Measurements from ENCODE around the gene APOL3. TPM values are rescaled to one million over a fixed set of nuclear protein-coding genes. Genes with fewer than 3 reads are reported as not detected.

APOL3 gene
- total RNA-seq, 1 experiment from 2014 or later: not detected

DNA sequence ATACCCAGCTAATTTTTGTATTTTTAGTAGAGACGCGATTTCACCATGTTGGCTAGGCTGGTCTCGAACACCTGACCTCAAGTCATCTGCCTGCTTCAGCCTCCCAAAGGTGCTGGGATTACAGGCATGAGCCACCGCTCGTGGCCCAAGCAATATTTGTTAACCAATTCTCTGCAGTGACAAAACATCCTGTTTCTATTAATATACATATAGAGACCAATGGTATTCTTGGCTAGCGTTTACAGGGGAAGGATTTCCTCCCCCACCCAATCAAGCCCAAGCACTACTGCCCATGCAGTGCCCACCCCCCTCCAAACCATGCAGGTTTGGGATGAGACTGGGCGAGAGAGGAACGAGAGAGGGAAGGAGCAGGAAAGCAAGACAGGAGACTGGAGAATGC is 53.1 kb downstream of the APOL3 start:
- no peak overlapping the region for H4K91ac ChIP-seq (ENCODE audit: insufficient read length, low read depth, low read length)
- no CpG with 5 or more reads among the region's 8 CpGs for WGBS (ENCODE audit: extremely low coverage, insufficient read length, low lambda C conversion rate)
- H3K14ac ChIP-seq (ENCODE audit: insufficient read depth, low read length): no peak overlapping the region
- H3K4me1 ChIP-seq (ENCODE audit: insufficient read depth, low read length): no peaks in the 10 kb centered on the region
- TF ChIP-seq, protein P1, sequence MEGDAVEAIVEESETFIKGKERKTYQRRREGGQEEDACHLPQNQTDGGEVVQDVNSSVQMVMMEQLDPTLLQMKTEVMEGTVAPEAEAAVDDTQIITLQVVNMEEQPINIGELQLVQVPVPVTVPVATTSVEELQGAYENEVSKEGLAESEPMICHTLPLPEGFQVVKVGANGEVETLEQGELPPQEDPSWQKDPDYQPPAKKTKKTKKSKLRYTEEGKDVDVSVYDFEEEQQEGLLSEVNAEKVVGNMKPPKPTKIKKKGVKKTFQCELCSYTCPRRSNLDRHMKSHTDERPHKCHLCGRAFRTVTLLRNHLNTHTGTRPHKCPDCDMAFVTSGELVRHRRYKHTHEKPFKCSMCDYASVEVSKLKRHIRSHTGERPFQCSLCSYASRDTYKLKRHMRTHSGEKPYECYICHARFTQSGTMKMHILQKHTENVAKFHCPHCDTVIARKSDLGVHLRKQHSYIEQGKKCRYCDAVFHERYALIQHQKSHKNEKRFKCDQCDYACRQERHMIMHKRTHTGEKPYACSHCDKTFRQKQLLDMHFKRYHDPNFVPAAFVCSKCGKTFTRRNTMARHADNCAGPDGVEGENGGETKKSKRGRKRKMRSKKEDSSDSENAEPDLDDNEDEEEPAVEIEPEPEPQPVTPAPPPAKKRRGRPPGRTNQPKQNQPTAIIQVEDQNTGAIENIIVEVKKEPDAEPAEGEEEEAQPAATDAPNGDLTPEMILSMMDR (conservative IDR thresholded peaks at IDR 0.05): no peak
- H4K5ac ChIP-seq (ENCODE audit: insufficient read length, low read depth, low read length): no peak overlapping the region
- no peak overlapping the region for H2AK5ac ChIP-seq (ENCODE audit: insufficient read length, low read length)
- H3K27ac Mint-ChIP-seq: no peak overlapping the region
- no peak for DNase-seq
- H4K20me1 ChIP-seq (ENCODE audit: control insufficient read depth, insufficient read depth, insufficient read length): no peaks in the 10 kb centered on the region
- H3K4me1 Mint-ChIP-seq: peaks cover 8 to 20% of the 10 kb centered on the region in 2 experiments
- no peaks in the 10 kb centered on the region for H3K9me3 Mint-ChIP-seq
- no peaks in the 10 kb centered on the region for H3K9me3 ChIP-seq (ENCODE audit: control insufficient read depth, low read depth, low read length)
- no peak overlapping the region for H2BK120ac ChIP-seq (ENCODE audit: low read depth, low read length, poor library complexity, severe bottlenecking)
- H3K79me2 ChIP-seq (ENCODE audit: insufficient read depth, low read length): no peaks in the 10 kb centered on the region
- no peak overlapping the region for H3K4me3 Mint-ChIP-seq
- H2BK20ac ChIP-seq (ENCODE audit: low read depth, low read length, poor library complexity, severe bottlenecking): no peak overlapping the region
- no peaks in the 10 kb centered on the region for H3K36me3 Mint-ChIP-seq (ENCODE audit: insufficient read depth in 1 of 3, low read depth in 3 of 3)
- H4K8ac ChIP-seq (replicated peaks; ENCODE audit: insufficient read length, low read depth, low read length): no peak overlapping the region
- H3K4me2 ChIP-seq (ENCODE audit: insufficient read depth, insufficient read length, low read length): no peak overlapping the region
- no peak overlapping the region for H3T11ph ChIP-seq (ENCODE audit: low read length)
- no peak overlapping the region for H2BK15ac ChIP-seq (ENCODE audit: low read depth, low read length)
- no peak overlapping the region for H2AFZ ChIP-seq (ENCODE audit: low read length)
- no peaks in the 10 kb centered on the region for H3K27me3 ChIP-seq (ENCODE audit: insufficient read depth, low read length)
- no peak overlapping the region for H2BK12ac ChIP-seq (ENCODE audit: insufficient read length, low read depth, low read length)
- H3K56ac ChIP-seq (ENCODE audit: insufficient read length, low read depth, low read length): no peak overlapping the region
- no peaks in the 10 kb centered on the region for H3K23me2 ChIP-seq (ENCODE audit: insufficient read length, low read depth, low read length, poor library complexity, severe bottlenecking)
- no peak overlapping the region for H3K27ac ChIP-seq (ENCODE audit: insufficient read length, low read depth, low read length)
- H3K27me3 Mint-ChIP-seq (ENCODE audit: low read depth): peaks cover 2% of the 10 kb centered on the region; the same call in 1 of the 2 replicates
- no peak overlapping the region for H3K18ac ChIP-seq (ENCODE audit: insufficient read length, low read depth, low read length)
- H3K9ac ChIP-seq (ENCODE audit: extremely low read depth, insufficient read length, low read length): no peak overlapping the region
- H3K4ac ChIP-seq (ENCODE audit: low read depth, low read length): no peak overlapping the region
- no peak overlapping the region for H2BK5ac ChIP-seq (ENCODE audit: insufficient read length, low read length)
- no peak overlapping the region for H3K23ac ChIP-seq (ENCODE audit: insufficient read length, low read depth, low read length)
- H3K79me1 ChIP-seq (ENCODE audit: insufficient read depth, low read depth, low read length, poor library complexity, severe bottlenecking): no peaks in the 10 kb centered on the region
